ENCODE results near the gene CTIF.

CTIF gene

DNA sequence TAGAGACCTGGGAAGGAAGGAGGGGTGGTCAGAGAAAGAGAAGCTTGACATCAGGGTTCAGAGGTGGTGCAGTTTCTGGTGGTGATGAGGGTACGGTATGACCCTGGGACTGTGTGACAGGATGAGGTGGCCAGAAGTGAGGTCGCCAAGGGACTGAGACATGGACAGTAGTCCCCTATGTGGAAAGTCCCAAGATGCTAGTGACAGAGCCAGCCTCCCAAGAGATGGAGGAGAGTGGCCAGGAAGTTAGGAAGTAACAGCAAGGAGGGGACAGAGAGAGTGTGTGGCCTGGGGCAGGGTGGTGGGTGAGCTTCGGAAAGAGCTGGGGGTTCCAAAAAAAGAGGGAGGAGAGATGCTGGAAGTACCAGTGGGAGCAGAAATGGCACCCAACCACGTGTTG, 345.9 kb downstream of the CTIF start:
- Histone ChIP-seq H3K27me3 (replicated peaks; ENCODE audit: control insufficient read depth, insufficient read depth, low read length, poor library complexity, severe bottlenecking) (no peaks in the 10 kb centered on the region), H3K27ac (ENCODE audit: insufficient read depth, low read length, poor library complexity, severe bottlenecking) (no peak overlapping the region), H3K4me3 (ENCODE audit: insufficient read depth, low read depth, low read length, poor library complexity, severe bottlenecking) (no peak overlapping the region), H3K36me3 (ENCODE audit: control insufficient read depth, insufficient read depth, low read length) (no peaks in the 10 kb centered on the region), H3K4me1 (ENCODE audit: control insufficient read depth, insufficient read depth, low read length, poor library complexity, severe bottlenecking) (no peaks in the 10 kb centered on the region), H3K9me3 (ENCODE audit: control insufficient read depth, low read length) (no peaks in the 10 kb centered on the region)
- no peak for DNase-seq

GRCh38 chr18:48885266-48885923, 346.6 kb downstream of the CTIF start:
- Histone ChIP-seq H3K9me3 (ENCODE audit: control insufficient read depth, low read length) (no peaks in the 10 kb centered on the region), H3K36me3 (ENCODE audit: control insufficient read depth, insufficient read depth, low read length) (no peaks in the 10 kb centered on the region), H3K27ac (ENCODE audit: insufficient read depth, low read length, poor library complexity, severe bottlenecking) (no peak overlapping the region), H3K4me1 (ENCODE audit: control insufficient read depth, insufficient read depth, low read length, poor library complexity, severe bottlenecking) (no peaks in the 10 kb centered on the region), H3K27me3 (replicated peaks; ENCODE audit: control insufficient read depth, insufficient read depth, low read length, poor library complexity, severe bottlenecking) (no peaks in the 10 kb centered on the region), H3K4me3 (ENCODE audit: insufficient read depth, low read depth, low read length, poor library complexity, severe bottlenecking) (no peak overlapping the region)
- no peak for DNase-seq

- no peaks in the 10 kb centered on the region for H3K36me3 ChIP-seq (ENCODE audit: control insufficient read depth, insufficient read depth, low read length)
- no peak overlapping the region for H3K4me3 ChIP-seq (ENCODE audit: insufficient read depth, low read depth, low read length, poor library complexity, severe bottlenecking)
- no peak for DNase-seq
- H3K27ac ChIP-seq (ENCODE audit: insufficient read depth, low read length, poor library complexity, severe bottlenecking): no peak overlapping the region
- no peaks in the 10 kb centered on the region for H3K27me3 ChIP-seq (replicated peaks; ENCODE audit: control insufficient read depth, insufficient read depth, low read length, poor library complexity, severe bottlenecking)
- H3K4me1 ChIP-seq (ENCODE audit: control insufficient read depth, insufficient read depth, low read length, poor library complexity, severe bottlenecking): no peaks in the 10 kb centered on the region
- H3K9me3 ChIP-seq (ENCODE audit: control insufficient read depth, low read length): no peaks in the 10 kb centered on the region
These were observed 347.1 kb downstream of the CTIF start for GRCh38 chr18:48885924-48886400.

DNA sequence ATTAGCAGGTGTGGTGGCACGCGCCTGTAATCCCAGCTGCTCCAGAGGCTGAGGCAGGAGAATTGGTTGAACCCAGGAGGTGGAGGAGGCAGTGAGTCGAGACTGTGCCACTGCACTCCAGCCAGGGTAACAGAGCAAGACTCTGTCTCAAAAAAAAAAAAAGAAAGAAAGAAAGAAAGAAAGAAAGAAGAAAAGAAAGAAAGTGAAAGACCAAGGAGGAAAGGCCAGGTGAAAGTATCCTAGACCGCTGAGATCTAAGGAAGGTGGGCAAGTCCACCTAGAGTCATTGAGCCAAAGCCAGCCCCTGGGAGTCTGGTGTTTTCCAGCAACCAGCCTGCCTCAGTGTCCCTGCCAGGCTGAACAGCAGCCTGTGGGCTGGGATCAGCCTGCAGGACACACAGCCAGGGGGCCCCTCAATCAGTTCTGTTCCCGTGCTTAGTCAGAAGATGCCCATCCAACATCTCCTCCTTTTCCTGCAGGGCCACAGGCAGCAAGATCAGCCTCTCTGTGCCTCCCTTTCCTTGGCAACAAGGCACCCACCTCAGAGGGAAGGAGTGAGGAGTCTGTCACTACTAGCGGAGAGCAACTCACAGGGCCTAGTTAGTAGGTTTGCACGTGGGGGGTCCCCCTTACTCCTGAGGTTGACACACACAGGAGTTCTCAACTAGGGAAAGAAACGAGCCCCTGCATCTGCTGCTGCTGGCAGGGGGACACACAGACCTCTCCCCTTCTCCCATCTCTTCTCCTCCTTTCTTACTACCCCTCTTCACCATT, 347.9 kb downstream of the CTIF start:
- Histone ChIP-seq H3K4me1 (ENCODE audit: control insufficient read depth, insufficient read depth, low read length, poor library complexity, severe bottlenecking) (no peaks in the 10 kb centered on the region), H3K36me3 (ENCODE audit: control insufficient read depth, insufficient read depth, low read length) (no peaks in the 10 kb centered on the region), H3K27me3 (replicated peaks; ENCODE audit: control insufficient read depth, insufficient read depth, low read length, poor library complexity, severe bottlenecking) (no peaks in the 10 kb centered on the region), H3K4me3 (ENCODE audit: insufficient read depth, low read depth, low read length, poor library complexity, severe bottlenecking) (no peak overlapping the region), H3K27ac (ENCODE audit: insufficient read depth, low read length, poor library complexity, severe bottlenecking) (no peak overlapping the region), H3K9me3 (ENCODE audit: control insufficient read depth, low read length) (no peaks in the 10 kb centered on the region)
- no peak for DNase-seq

DNA sequence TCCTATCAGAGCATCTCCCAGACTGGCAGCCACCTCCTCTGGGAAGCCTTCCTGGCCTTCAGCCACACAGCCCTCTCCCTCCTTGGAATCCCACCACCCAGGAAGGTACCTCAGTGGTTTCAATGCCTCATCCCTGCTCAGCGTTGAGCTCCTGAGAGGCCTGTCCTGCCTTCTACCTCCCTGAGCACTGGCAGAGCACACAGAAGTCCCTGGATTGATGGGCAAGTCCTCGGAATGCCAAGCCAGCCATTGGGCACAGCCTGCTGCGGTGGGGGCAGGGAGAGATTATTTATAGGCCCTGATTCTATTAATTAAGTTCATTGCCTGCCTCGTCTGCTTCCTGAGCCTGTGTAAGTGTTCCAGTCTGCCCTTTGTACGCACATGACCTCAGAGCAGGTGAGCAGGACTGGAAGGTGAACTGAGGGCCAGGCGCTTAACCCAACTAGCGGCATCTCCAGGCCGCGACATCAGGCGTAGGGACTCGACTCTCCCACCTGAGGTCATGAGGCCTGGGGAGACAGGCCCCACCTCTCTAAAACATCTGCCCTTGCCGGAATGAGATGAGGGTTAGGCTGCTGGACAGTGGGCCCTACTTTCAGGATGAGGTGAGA, 348.6 kb downstream of the CTIF start:
- Histone ChIP-seq H3K9me3 (ENCODE audit: control insufficient read depth, low read length) (no peaks in the 10 kb centered on the region), H3K4me1 (ENCODE audit: control insufficient read depth, insufficient read depth, low read length, poor library complexity, severe bottlenecking) (no peaks in the 10 kb centered on the region), H3K27ac (ENCODE audit: insufficient read depth, low read length, poor library complexity, severe bottlenecking) (no peak overlapping the region), H3K36me3 (ENCODE audit: control insufficient read depth, insufficient read depth, low read length) (no peaks in the 10 kb centered on the region), H3K4me3 (ENCODE audit: insufficient read depth, low read depth, low read length, poor library complexity, severe bottlenecking) (no peak overlapping the region), H3K27me3 (replicated peaks; ENCODE audit: control insufficient read depth, insufficient read depth, low read length, poor library complexity, severe bottlenecking) (no peaks in the 10 kb centered on the region)
- no peak for DNase-seq

GRCh38 chr18:48887905-48888772, 349.3 kb downstream of the CTIF start:
- H3K36me3 ChIP-seq (ENCODE audit: control insufficient read depth, insufficient read depth, low read length): no peaks in the 10 kb centered on the region
- H3K9me3 ChIP-seq (ENCODE audit: control insufficient read depth, low read length): no peaks in the 10 kb centered on the region
- H3K27ac ChIP-seq (ENCODE audit: insufficient read depth, low read length, poor library complexity, severe bottlenecking): no peak overlapping the region
- no peaks in the 10 kb centered on the region for H3K4me1 ChIP-seq (ENCODE audit: control insufficient read depth, insufficient read depth, low read length, poor library complexity, severe bottlenecking)
- DNase-seq: no peak
- H3K27me3 ChIP-seq (replicated peaks; ENCODE audit: control insufficient read depth, insufficient read depth, low read length, poor library complexity, severe bottlenecking): no peaks in the 10 kb centered on the region
- H3K4me3 ChIP-seq (ENCODE audit: insufficient read depth, low read depth, low read length, poor library complexity, severe bottlenecking): no peak overlapping the region

DNA sequence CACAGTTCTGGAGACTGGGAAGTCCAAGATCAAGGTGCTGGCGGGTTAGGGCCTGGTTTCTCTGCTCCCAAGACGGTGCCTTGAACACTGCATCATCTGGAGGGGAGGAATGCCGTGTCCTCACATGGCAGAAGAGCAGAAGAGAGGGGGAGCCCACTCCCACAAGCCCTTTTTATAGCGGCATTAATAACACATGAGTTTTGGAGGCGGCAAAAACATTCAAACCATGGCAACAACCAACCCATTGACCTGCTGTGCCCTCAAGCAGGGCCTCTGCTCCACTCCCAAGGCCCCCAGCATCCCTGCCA, 349.9 kb downstream of the CTIF start:
- no peaks in the 10 kb centered on the region for H3K9me3 ChIP-seq (ENCODE audit: control insufficient read depth, low read length)
- no peaks in the 10 kb centered on the region for H3K4me1 ChIP-seq (ENCODE audit: control insufficient read depth, insufficient read depth, low read length, poor library complexity, severe bottlenecking)
- H3K27me3 ChIP-seq (replicated peaks; ENCODE audit: control insufficient read depth, insufficient read depth, low read length, poor library complexity, severe bottlenecking): no peaks in the 10 kb centered on the region
- no peak overlapping the region for H3K4me3 ChIP-seq (ENCODE audit: insufficient read depth, low read depth, low read length, poor library complexity, severe bottlenecking)
- H3K36me3 ChIP-seq (ENCODE audit: control insufficient read depth, insufficient read depth, low read length): no peaks in the 10 kb centered on the region
- no peak overlapping the region for H3K27ac ChIP-seq (ENCODE audit: insufficient read depth, low read length, poor library complexity, severe bottlenecking)
- DNase-seq: no peak

DNA sequence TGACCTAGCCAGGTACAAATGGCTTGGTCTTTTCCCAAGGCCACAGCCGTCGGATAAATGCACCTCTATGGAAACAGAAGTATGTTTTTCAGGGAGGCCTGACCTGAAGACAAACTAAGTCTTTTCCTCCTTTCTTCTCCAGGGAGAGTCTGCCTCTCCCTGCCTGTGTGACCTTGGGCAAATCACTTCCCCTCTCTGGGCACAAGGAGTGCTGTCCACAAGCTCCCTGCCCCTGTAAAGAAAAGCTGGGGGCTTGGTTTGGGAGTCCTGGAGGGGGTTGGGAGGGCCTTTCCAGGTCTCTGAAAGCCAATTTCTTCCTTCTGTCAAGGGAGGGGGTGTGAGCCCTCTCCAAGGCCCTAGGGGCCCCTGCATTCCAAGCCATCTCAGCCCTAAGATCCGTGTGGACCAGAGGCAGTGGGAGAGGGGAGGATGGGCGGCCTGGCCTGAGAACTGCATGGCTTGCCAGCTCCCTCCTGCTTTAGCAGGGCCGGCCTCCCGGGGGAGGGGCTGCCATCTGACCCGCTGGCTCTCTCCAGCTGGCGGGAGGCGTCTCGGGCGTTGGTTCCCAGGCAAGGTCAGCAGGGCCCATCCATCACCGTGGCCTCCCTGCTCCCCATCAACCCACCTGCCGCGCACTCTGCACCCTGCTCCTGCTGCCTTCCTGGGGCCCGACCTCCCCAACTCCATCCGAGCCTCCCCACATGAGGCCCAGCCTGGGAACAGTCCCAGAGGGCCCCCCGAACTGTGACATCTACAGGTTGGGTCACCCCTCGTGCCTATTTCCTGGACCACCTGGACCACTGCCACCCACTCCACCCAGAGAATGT, 350.5 kb downstream of the CTIF start:
- DNase-seq: no peak
- Histone ChIP-seq H3K27ac (ENCODE audit: insufficient read depth, low read length, poor library complexity, severe bottlenecking) (no peak overlapping the region), H3K4me3 (ENCODE audit: insufficient read depth, low read depth, low read length, poor library complexity, severe bottlenecking) (no peak overlapping the region), H3K9me3 (ENCODE audit: control insufficient read depth, low read length) (no peaks in the 10 kb centered on the region), H3K36me3 (ENCODE audit: control insufficient read depth, insufficient read depth, low read length) (no peaks in the 10 kb centered on the region), H3K4me1 (ENCODE audit: control insufficient read depth, insufficient read depth, low read length, poor library complexity, severe bottlenecking) (no peaks in the 10 kb centered on the region), H3K27me3 (replicated peaks; ENCODE audit: control insufficient read depth, insufficient read depth, low read length, poor library complexity, severe bottlenecking) (no peaks in the 10 kb centered on the region)

DNA sequence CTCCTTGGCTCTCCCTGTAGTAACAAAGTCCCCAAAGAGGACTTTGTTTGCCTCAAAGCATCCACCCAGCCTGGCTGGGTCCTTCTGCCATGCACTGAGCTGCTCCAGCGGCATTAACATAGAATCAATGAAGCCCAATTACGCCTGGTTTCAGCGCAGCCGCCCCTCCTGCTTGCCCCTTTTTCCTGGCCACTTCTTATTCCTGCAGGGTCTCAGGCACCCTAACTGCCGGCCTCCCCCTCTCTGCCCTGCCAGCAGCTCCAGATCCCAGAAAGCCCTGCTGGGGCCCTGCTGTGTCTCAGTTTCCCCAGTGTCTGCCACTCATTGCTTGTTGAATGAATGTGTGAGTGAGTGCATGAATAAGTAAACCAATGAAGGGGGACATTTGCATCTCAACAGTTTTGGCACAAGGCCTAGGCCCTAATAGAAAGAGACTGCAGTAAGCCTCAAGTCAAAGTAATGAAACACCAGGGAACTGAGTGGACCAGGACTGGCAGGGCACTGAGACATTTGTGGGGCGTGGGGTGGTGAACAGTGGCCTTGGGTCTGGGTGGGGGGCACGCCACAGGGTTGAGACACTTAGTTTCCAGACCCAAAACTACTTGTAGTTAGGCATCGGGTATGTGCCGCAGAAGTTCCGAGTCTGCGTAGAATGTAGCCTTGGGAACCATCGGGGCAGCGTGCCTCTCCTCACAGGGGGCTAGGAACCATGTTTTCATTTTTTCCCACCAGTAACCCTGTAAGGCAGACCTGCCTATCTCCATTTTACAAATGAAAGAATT, 351.3 kb downstream of the CTIF start:
- no peaks in the 10 kb centered on the region for H3K4me1 ChIP-seq (ENCODE audit: control insufficient read depth, insufficient read depth, low read length, poor library complexity, severe bottlenecking)
- no peaks in the 10 kb centered on the region for H3K36me3 ChIP-seq (ENCODE audit: control insufficient read depth, insufficient read depth, low read length)
- no peaks in the 10 kb centered on the region for H3K9me3 ChIP-seq (ENCODE audit: control insufficient read depth, low read length)
- no peaks in the 10 kb centered on the region for H3K27me3 ChIP-seq (replicated peaks; ENCODE audit: control insufficient read depth, insufficient read depth, low read length, poor library complexity, severe bottlenecking)
- no peak for DNase-seq
- H3K4me3 ChIP-seq (ENCODE audit: insufficient read depth, low read depth, low read length, poor library complexity, severe bottlenecking): no peak overlapping the region
- no peak overlapping the region for H3K27ac ChIP-seq (ENCODE audit: insufficient read depth, low read length, poor library complexity, severe bottlenecking)

Measured in effector memory CD4-positive, alpha-beta T cell (primary cell).